Ovary (tissue), 3 donors: Measurements from ENCODE around the gene DES.
"Not testable (repeated sequence)": the region's sequence is repeated elsewhere in the genome, so short reads cannot be mapped to it uniquely, and the experiment has no call there.

Experiments
- EP300 ChIP-seq: sonication (generic); formaldehyde crosslinking; IDR thresholded peaks from one replicate; pipeline ENCODE4 v1.6.1; 2017; ENCODE audit warnings: antibody characterized with exemption
- POLR2A ChIP-seq: fragments of 450-650 bp; IDR thresholded peaks from one replicate; pipeline ENCODE4 v1.6.1; 2017; ENCODE audit warnings: antibody characterized with exemption, mild to moderate bottlenecking, moderate library complexity
- TF ChIP-seq, protein P1 (sequence below), 3 donors: fragments of 450-650 bp in 2 of 3; fragments of 200-600 bp in 1 of 3; IDR thresholded peaks; one replicate each; pipeline versions ENCODE4 v1.5.1 to v1.8.0; 2016 to 2022; ENCODE audit warnings: antibody characterized with exemption in 3 of 3, mild to moderate bottlenecking in 1 of 3
- donor health status: DM: no; HTN: no; CAD: no.

DNA sequence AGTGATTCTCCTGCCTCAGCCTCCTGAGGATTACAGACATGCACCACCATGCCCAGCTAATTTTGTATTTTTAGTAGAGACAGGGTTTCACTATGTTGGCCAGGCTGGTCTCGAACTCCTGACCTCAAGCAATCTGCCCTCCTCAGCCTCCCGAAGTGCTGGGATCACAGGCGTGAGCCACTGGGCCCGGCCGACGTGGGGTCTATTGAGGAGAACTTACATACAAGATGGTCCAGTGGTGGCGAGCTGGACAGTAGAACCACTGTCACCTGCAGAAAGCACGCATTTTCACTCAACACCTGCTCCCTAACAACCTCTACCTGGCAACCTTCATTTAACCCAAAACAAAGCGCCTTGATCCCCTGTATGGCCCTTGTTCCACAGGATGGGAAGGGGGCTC lies 23.1 kb upstream of the DES start:
- TF ChIP-seq, protein P1, sequence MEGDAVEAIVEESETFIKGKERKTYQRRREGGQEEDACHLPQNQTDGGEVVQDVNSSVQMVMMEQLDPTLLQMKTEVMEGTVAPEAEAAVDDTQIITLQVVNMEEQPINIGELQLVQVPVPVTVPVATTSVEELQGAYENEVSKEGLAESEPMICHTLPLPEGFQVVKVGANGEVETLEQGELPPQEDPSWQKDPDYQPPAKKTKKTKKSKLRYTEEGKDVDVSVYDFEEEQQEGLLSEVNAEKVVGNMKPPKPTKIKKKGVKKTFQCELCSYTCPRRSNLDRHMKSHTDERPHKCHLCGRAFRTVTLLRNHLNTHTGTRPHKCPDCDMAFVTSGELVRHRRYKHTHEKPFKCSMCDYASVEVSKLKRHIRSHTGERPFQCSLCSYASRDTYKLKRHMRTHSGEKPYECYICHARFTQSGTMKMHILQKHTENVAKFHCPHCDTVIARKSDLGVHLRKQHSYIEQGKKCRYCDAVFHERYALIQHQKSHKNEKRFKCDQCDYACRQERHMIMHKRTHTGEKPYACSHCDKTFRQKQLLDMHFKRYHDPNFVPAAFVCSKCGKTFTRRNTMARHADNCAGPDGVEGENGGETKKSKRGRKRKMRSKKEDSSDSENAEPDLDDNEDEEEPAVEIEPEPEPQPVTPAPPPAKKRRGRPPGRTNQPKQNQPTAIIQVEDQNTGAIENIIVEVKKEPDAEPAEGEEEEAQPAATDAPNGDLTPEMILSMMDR (IDR thresholded peaks at IDR 0.05): not testable (repeated sequence)
- not testable (repeated sequence) for TF ChIP-seq POLR2A, EP300
